Neural cell (in vitro differentiated cells): Measurements from ENCODE around the gene MCM3AP. TPM values are rescaled to one million over a fixed set of nuclear protein-coding genes. Genes with fewer than 3 reads are reported as not detected.

Source experiments
- H2AFZ ChIP-seq: fragments of 200-600, 300-800 bp; sonication (generic), shearing (Covaris generic); 2 replicates; pipeline ENCODE4 v1.6.0; 2014; ENCODE audit warnings: low read depth, mild to moderate bottlenecking, antibody characterized with exemption, low read length, moderate library complexity
- H3F3A ChIP-seq: fragments of 200-600 bp; shearing (Covaris generic); 2 replicates; pipeline ENCODE4 v1.6.1; 2016; ENCODE audit warnings: mild to moderate bottlenecking, moderate library complexity, mixed read lengths, antibody characterized with exemption, low read length; ENCODE audit not compliant: insufficient read depth, poor library complexity, severe bottlenecking
- H3K27ac ChIP-seq: fragments of 200-600, 300-800 bp; sonication (generic), shearing (Covaris generic); 2 replicates; pipeline ENCODE4 v1.5.1; 2014; ENCODE audit warnings: mild to moderate bottlenecking, low read length, moderate library complexity
- H3K27me3 ChIP-seq: fragments of 300-800, 200-600 bp; sonication (generic), shearing (Covaris generic); 2 replicates; pipeline ENCODE4 v1.6.0; 2014; ENCODE audit warnings: mild to moderate bottlenecking, low read depth, low read length, moderate library complexity; ENCODE audit not compliant: insufficient read depth
- H3K36me3 ChIP-seq: fragments of 300-800, 200-600 bp; sonication (generic), shearing (Covaris generic); 2 replicates; pipeline ENCODE4 v1.5.1; 2014; ENCODE audit warnings: mild to moderate bottlenecking, antibody characterized with exemption, low read length, moderate library complexity; ENCODE audit not compliant: insufficient read depth
- H3K4me2 ChIP-seq: fragments of 300-800, 200-600 bp; sonication (generic), shearing (Covaris generic); 2 replicates; pipeline ENCODE4 v1.6.0; 2014; ENCODE audit warnings: mild to moderate bottlenecking, low read length
- H3K4me3 ChIP-seq: fragments of 300-800, 200-600 bp; sonication (generic), shearing (Covaris generic); 2 replicates; pipeline ENCODE4 v1.5.1; 2014; ENCODE audit warnings: mild to moderate bottlenecking, low read length, moderate library complexity
- H3K79me2 ChIP-seq: fragments of 200-600 bp; shearing (Covaris generic); replicated peaks from 2 replicates; pipeline ENCODE4 v1.6.0; 2014; ENCODE audit warnings: mild to moderate bottlenecking, low read length, moderate library complexity; ENCODE audit not compliant: insufficient read depth
- H3K9ac ChIP-seq: fragments of 300-800, 200-600 bp; sonication (generic), shearing (Covaris generic); 2 replicates; pipeline ENCODE4 v1.6.1; 2016; ENCODE audit warnings: mild to moderate bottlenecking, low read length, mixed read lengths
- H3K9me2 ChIP-seq: fragments of 200-600 bp; shearing (Covaris generic); 2 replicates; pipeline ENCODE4 v1.6.1; 2016; ENCODE audit warnings: mild to moderate bottlenecking, low read length, mixed read lengths; ENCODE audit not compliant: insufficient read depth
- H3K9me3 ChIP-seq: fragments of 200-600, 300-800 bp; sonication (generic), shearing (Covaris generic); 2 replicates; pipeline ENCODE4 v1.6.1; 2016; ENCODE audit warnings: mild to moderate bottlenecking, mixed run types, low read length, moderate library complexity, mixed read lengths
- H4K20me1 ChIP-seq: fragments of 200-600 bp; shearing (Covaris generic); 2 replicates; pipeline ENCODE4 v1.6.1; 2016; ENCODE audit warnings: mild to moderate bottlenecking, mixed run types; ENCODE audit not compliant: insufficient read depth
- CTCF ChIP-seq: fragments of 450-650 bp; IDR thresholded peaks from 2 replicates; pipeline ENCODE4 v1.5.1; 2014; ENCODE audit warnings: antibody characterized with exemption, mild to moderate bottlenecking, moderate library complexity; ENCODE audit not compliant: poor library complexity, severe bottlenecking
- EP300 ChIP-seq: fragments of 450-650 bp; conservative IDR thresholded peaks from 2 replicates; pipeline ENCODE4 v1.6.1; 2014; ENCODE audit warnings: antibody characterized with exemption, mild to moderate bottlenecking, moderate library complexity; ENCODE audit not compliant: poor library complexity, severe bottlenecking
- EZH2 ChIP-seq: fragments of 200-600, 300-800 bp; shearing (Covaris generic), sonication (generic); IDR thresholded peaks from 2 replicates; pipeline ENCODE4 v1.6.1; 2014; ENCODE audit warnings: antibody characterized with exemption, low read length, borderline replicate concordance, mild to moderate bottlenecking; ENCODE audit not compliant: insufficient read depth, poor library complexity, severe bottlenecking
- MXI1 ChIP-seq: fragments of 450-650 bp; conservative IDR thresholded peaks from 2 replicates; pipeline ENCODE4 v1.6.1; 2014; ENCODE audit warnings: antibody characterized with exemption, mild to moderate bottlenecking; ENCODE audit not compliant: poor library complexity, severe bottlenecking
- POLR2AphosphoS5 ChIP-seq: IDR thresholded peaks from 2 replicates; pipeline ENCODE4 v1.6.1; 2012
- RAD21 ChIP-seq: fragments of 450-650 bp; conservative IDR thresholded peaks from 2 replicates; pipeline ENCODE4 v1.6.1; 2014; ENCODE audit warnings: antibody characterized with exemption, mild to moderate bottlenecking, moderate library complexity
- REST ChIP-seq: IDR thresholded peaks from 2 replicates; pipeline ENCODE4 v1.6.1; 2012; ENCODE audit warnings: borderline replicate concordance
- SMC3 ChIP-seq: fragments of 450-650 bp; conservative IDR thresholded peaks from 2 replicates; pipeline ENCODE4 v1.6.1; 2014; ENCODE audit warnings: antibody characterized with exemption, mild to moderate bottlenecking, moderate library complexity; ENCODE audit not compliant: poor library complexity
- TAF1 ChIP-seq: IDR thresholded peaks from 2 replicates; pipeline ENCODE4 v1.6.1; 2012; ENCODE audit warnings: low read depth
- polyA plus RNA-seq: library from polyadenylated mRNA; depleted of rRNA; stranded (reverse); fragments of >200 nt; gene quantifications from 2 replicates; pipeline ENCODE4 v1.2.3, GENCODE V29; 2014

The MCM3AP gene
- polyA plus RNA-seq, 1 donor from 2014 or later, result 74.2 TPM

- no peaks in the 10 kb centered on the region for H3K36me3 ChIP-seq
- H4K20me1 ChIP-seq, result no peaks in the 10 kb centered on the region
- H3K27me3 ChIP-seq, result no peaks in the 10 kb centered on the region
- no peaks in the 10 kb centered on the region for H3K9me2 ChIP-seq
- no peak overlapping the region for H2AFZ ChIP-seq
- H3K9ac ChIP-seq, result no peak overlapping the region
- no peak overlapping the region for H3K4me3 ChIP-seq
- H3K27ac ChIP-seq, result no peak overlapping the region
- TF ChIP-seq CTCF (no peak), TAF1 (no peak), EZH2 (no peak), SMC3 (no peak), POLR2AphosphoS5 (no peak), MXI1 (no peak), REST (no peak), EP300 (no peak)
- H3K9me3 ChIP-seq, result no peaks in the 10 kb centered on the region
- H3F3A ChIP-seq, result no peaks in the 10 kb centered on the region
- no peak overlapping the region for H3K4me2 ChIP-seq
- no peaks in the 10 kb centered on the region for H3K79me2 ChIP-seq
These were observed 77.4 kb downstream of the MCM3AP start for GRCh38 chr21:46207920-46208591.

GRCh38 chr21:46207006-46207919, 78.1 kb downstream of the MCM3AP start:
- no peak overlapping the region for H3K4me3 ChIP-seq
- no peaks in the 10 kb centered on the region for H3K27me3 ChIP-seq
- H3K79me2 ChIP-seq, result no peaks in the 10 kb centered on the region
- TF ChIP-seq RAD21 (no peak), EP300 (no peak), SMC3 (no peak), REST (no peak), CTCF (no peak), MXI1 (no peak), TAF1 (no peak), EZH2 (no peak), POLR2AphosphoS5 (no peak)
- no peaks in the 10 kb centered on the region for H3F3A ChIP-seq
- H3K9me2 ChIP-seq, result no peaks in the 10 kb centered on the region
- H3K9ac ChIP-seq, result no peak overlapping the region
- no peaks in the 10 kb centered on the region for H3K36me3 ChIP-seq
- H3K4me2 ChIP-seq, result no peak overlapping the region
- H4K20me1 ChIP-seq, result no peaks in the 10 kb centered on the region
- no peak overlapping the region for H2AFZ ChIP-seq
- no peaks in the 10 kb centered on the region for H3K9me3 ChIP-seq
- no peak overlapping the region for H3K27ac ChIP-seq
